GM12865 (cell line): Measurements from ENCODE around the gene ZFP64.

Source experiments
- DNase-seq: peaks from one replicate; pipeline ENCODE4 v3.0.0; 2010; ENCODE audit warnings: low read depth
- H3K4me3 ChIP-seq: 2 replicates; pipeline ENCODE4 v1.5.1; 2011; ENCODE audit warnings: mild to moderate bottlenecking, low read depth, low read length, control low read depth
- TF ChIP-seq, protein P1 (sequence below): IDR thresholded peaks from 2 replicates; pipeline ENCODE4 v1.5.1; 2011; ENCODE audit warnings: low read length, control low read depth, low read depth, inconsistent platforms; ENCODE audit not compliant: insufficient read depth; ENCODE audit errors: missing control alignments

Gene ZFP64

DNA sequence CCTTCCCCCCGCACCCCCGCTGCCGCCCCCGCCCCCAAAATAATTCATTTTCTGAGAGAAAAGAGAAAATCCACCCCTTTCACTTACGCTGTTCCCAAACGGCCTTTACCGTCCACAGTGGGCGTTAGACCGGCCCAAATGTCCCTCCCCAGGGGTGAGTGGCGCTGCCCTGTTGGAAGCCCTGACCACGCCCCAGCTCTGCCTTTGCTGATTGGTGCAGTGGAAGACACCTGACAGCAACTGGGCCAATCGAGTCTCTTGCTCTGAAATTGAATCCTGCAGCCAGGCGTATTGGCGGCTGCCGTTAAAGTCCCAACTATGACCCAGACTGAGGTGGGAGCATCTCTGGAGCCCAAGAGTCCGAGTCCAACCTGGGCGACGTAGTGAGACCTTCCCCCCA, 15.7 kb downstream of the ZFP64 start:
- no peak overlapping the region for H3K4me3 ChIP-seq
- TF ChIP-seq, protein P1, sequence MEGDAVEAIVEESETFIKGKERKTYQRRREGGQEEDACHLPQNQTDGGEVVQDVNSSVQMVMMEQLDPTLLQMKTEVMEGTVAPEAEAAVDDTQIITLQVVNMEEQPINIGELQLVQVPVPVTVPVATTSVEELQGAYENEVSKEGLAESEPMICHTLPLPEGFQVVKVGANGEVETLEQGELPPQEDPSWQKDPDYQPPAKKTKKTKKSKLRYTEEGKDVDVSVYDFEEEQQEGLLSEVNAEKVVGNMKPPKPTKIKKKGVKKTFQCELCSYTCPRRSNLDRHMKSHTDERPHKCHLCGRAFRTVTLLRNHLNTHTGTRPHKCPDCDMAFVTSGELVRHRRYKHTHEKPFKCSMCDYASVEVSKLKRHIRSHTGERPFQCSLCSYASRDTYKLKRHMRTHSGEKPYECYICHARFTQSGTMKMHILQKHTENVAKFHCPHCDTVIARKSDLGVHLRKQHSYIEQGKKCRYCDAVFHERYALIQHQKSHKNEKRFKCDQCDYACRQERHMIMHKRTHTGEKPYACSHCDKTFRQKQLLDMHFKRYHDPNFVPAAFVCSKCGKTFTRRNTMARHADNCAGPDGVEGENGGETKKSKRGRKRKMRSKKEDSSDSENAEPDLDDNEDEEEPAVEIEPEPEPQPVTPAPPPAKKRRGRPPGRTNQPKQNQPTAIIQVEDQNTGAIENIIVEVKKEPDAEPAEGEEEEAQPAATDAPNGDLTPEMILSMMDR, result no peak
- no peak for DNase-seq

DNA sequence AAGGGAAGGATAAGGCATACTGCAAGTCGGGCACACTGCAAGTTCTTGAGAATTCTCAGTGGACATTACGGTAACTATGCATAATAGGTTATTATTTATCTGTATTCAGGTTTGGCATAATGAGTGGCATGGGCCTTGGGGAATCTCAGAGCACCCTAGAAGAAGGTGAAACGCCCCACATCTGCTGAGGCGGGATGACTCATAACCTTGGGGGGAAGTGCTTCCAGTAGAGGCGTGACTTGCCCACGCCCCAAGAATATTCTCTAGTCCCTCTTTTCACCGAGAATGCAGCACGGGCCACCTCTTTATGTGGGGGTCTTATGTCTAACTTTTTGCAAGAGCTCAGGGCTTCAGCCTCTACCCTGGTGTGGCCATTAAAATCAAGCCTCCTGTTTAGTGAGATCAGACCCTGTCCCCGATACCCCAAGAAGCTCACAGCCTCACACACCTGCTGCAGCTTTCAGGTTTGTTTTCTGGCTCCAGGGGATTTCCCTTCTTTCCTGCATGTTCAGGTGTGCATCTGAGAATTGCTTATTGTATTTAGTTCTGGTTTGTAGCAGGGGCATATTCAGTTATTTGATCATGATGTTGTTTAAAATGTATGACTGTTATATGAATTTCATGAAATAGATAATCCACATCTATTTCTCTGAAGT, 19.1 kb downstream of the ZFP64 start:
- peak; percentile 75 for DNase-seq
- peak overlapping the region; percentile 25; the same call in 1 of the 2 replicates for H3K4me3 ChIP-seq
- TF ChIP-seq, protein P1, result no peak

DNA sequence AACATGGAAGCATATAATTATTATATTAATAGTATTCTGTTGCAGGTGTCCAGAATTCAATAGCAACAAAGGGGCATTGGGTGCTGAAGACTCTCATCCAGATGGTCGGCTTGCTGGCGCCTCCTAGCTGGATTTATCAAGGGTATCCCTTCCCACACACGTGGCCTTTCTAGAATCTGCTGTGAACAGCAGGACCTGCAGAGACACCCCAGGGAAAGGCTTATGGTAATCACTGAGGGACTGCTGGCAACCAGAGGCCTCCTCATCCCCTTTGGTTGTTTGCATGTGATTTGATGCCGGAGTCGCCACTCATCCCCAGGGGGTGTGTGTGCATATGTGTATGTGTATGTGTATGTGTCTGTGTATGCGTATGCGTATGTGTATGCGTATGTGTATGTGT, 20.6 kb downstream of the ZFP64 start:
- no peak for DNase-seq
- no peak overlapping the region for H3K4me3 ChIP-seq
- TF ChIP-seq, protein P1, result no peak

DNA sequence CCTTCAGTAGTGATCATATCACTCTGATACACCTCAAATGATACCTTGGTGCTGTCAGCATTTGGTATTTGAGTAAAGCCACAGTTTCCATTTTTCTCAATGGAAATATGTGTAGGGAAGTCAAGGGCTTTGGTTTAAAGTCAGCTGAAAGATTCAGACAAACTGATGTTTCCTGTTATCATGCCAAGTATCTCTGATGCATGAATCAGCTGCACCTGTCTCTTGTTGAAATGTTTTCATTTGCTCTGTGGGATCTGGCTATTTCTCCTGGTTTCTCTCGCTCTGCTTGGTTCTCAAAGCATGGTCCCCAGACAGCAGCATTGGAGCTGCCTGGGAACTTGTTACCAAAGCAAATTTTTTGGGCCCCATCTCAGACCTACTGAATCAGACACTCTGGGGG, 23.5 kb downstream of the ZFP64 start:
- no peak for DNase-seq
- no peak overlapping the region for H3K4me3 ChIP-seq
- TF ChIP-seq, protein P1, result no peak

DNA sequence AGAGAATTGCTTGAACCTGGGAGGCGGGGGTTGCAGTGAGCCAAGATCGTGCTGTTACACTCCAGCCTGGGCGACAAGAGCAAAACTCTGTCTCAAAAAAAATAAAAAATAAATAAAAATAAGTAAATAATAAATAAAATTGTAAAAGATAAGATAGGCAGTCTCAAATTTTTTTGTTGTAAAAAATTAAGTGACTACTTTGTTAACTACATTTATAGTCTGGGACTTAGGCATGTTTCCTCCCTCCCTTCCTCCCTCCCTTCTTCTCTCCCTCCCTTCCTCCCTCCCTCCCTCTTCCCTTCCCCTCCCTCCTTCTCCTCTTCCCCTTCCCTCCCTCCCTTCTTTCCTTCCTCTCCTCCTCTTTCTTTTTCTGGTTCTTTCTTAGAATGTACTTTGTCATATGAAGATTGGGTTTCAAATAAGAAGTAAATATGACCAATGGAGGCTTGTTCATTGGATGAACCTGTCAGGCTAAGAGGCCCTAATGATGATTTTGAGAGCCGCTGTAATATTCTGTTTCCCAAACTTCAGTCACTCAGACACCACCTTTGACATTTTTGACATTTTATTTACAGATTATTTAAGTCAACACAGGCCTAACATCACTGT, 24.2 kb downstream of the ZFP64 start:
- no peak overlapping the region for H3K4me3 ChIP-seq
- TF ChIP-seq, protein P1, result no peak
- no peak for DNase-seq

DNA sequence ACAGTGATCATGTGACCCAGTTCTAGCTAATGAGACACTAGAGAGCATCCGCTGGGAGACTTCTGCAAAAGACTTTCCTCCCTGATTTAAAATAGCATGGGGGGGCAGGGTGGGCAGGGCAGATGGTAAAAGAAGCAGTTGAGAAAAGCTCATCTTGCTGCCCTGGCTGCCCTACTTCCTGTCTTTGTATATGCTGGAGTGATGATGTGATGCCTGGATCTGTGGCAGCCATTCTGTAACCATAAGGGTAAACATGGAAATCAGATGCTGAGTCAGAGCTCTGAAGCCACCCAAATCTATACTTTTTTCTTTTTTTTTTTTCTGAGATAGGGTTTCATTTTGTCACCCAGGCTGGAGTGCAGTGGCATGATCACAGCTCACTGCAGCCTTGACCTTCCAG, 25.4 kb downstream of the ZFP64 start:
- no peak overlapping the region for H3K4me3 ChIP-seq
- TF ChIP-seq, protein P1, result no peak
- no peak for DNase-seq
